Measurements from ENCODE around the gene ALG9. TPM values are rescaled to one million over a fixed set of nuclear protein-coding genes. Genes with fewer than 3 reads are reported as not detected.

ALG9 gene
- total RNA-seq, 1 donor from 2014 or later, result 95.6 TPM

DNA sequence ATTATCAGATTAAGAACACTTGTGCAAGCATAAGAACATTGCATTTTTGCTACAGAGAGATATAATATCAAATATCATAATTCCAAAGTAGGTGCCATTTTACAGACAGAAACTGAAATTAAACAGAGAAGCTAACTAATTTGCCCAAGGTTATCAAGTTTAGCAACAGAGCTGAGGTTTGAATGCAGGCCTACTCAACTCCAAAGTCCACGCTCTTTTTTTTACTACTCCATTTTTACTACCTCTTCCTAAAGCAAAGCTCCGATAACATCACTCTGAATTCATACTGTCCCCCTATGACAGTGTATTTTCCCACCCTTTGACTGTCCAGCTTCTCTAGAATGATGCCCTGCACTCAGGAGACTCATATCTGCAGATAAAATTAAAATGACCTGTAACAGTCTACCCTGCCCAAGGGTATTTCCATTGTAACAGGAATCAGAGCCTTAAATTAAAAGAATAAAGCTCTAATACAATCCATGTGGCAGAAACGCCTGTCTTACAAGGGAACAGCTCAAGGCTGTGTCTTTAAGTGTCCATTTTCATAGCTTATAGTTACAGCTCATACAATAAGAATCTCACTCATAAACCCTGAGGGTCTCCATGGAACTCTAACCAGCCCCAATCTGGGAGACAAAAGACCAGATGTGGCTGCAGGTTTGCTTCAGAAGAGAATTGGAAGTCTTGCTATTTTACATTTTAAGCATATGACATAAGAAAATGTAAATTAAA, 36.8 kb downstream of the ALG9 start:
- no peak for DNase-seq

DNA sequence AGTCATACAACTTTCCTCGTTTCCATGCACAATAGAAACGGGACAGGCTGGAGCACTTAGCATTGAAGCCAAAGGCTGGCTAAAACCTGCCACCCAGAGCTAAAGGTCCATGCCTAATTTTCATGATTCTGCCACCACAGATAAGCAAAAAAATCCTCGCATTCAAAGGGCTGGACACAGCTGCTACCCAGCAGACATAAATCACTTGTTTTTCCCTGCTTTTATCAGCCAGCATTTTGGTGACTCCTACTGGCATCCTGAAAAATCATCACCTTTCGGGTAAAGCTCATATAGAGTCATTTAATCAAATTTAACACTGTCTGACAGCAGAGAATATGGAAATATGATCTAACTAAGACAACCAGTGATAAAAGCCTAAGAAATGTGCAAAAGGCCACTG, 37.9 kb downstream of the ALG9 start:
- DNase-seq, result no peak

DNA sequence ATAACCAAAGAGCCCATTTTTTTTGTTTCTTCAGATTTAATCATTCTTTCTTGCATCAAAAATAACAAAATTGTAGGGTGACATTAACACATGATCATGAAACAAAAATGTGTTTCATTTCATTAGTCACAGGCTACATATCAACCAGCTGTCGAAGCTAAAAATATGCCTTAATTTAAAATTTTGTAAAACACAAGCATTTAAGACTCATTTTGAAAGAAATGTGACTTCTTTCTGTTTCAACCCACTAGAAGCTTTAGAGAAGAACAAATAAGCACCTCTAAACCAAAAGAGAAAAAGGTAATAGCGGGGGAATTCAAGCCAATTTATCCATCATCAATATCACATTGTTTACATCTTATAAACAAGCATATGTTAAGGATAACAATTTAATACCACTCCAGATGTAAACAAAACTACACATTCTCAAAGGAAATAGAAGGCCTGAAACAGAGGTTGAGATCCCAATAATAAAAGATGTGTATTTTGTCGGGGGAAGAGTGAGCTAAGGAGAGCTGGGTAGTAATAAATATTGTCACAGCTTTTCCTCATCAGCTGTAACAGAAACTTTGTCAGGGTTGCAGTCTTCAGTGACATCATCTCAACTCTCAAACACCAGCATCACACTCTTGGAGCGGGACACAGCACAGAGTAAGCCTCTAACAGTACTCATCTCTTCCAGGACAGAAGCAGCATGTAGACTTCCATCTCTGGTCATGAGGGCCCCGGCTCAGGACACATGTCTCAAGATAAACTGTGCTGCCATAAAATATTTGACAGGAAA, 42.0 kb downstream of the ALG9 start:
- DNase-seq, result no peak

DNA sequence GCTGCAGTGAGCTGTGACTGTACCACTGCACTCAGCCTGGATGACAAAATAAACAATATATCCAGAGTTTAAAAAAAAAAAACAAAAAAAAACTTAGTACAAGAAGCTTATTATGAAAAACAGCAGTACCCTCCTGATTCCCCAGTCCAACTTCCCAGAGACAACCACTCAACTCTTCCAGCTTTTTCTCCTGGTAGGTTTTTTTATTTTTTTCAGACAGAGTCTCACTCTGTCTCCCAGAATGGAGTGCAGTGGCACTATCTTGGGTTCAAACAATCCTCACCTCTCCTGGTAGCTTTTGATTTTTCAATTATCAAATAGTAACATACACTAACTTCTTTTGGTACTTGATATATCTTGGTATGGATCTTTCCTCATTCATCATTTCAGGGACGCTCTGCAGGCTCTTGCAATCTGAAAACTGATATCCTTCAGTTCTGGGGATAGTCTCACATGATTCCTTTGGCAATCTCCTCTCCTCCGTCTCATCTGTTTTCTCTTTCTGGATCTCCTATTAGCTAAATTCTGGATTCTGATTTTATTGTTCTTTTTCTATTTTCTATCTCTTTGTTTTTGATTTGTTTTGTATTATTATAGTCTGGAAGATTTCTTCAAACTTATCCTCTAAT, 44.9 kb downstream of the ALG9 start:
- DNase-seq, result no peak

DNA sequence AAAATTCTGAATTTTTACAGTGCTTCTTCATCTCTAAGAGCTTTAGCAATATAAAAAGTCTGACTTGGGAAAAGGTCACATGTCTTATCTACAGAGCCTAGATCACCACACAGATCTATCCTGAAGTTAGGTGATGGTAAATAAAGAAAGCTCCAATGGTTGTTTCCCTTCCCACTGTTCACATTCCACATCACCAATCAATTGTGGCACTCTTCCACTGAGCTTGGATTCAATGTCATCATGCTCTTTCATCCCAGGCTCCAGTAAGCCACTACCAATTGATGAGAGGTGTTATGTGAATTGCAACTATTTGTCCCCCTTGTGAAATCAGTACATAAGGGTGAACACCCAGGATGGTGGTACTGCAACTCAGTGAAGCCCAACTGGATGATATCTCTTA, 47.8 kb downstream of the ALG9 start:
- DNase-seq, result no peak

DNA sequence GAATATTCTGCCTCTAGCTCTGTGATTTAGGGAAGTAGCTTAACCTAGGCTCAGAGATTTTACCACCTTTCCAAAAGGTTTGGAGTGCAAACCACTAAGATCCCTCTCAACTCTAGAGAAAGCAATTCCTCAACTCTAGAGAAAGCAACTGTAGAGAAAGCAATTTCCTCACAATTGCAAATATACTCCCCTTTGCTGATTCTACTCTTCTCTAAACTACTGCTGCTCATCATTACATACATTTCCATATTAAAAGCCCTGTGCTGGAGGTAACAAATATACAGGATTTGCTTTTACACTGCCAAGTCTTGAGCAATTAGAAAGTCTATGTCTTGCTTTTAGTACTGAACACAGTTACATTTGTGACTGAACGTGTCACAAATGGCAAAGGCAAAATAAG, 48.2 kb downstream of the ALG9 start:
- DNase-seq, result no peak

DNA sequence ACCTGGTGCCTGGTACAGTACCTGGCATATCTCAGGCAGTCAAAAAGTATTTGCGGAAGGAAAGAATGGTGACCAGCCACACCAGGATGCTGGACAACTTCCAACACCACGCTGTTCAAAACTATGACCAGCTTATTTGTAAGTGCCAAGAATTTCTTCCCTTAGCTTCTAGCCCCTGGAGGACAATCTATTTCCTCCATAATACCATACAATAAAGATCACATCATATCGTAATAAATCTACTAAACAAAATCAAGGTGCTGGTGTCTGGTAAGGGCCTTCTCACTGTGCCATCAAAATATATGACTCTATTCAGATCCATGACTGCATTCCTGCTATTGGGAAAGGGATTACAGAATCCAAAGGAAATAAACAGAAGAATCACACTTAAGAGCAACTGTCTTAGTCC, 51.5 kb downstream of the ALG9 start:
- DNase-seq, result no peak

DNA sequence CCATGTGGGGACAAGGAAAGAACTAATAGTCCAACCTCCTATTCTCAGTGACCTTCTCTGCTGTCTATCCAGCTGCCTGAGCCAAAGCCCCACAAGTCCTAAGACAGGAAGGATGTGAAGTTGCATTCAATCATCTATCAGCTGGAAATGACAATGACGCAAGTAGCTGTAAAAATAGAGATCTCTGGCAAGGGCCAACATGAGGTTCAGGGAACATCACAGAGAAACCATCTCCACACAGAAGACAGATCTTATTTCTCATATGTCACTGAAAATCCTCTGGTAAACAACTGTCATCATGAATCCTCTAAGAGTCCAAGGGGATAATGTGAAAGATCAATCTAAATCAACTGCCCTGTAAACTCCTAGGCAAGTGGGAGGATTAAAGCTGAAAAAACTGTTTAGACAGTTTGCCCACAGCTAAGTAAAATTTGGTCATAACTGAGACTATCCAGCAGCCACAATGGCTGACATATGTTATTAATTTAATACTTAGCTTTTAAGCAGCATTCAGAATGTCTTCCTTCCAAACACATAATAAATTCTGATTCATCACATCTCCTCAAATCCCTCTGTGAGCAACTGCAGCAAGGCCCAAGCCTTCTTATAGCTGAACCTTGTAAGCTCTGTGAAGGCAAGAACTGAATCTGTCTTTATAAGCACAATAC, 52.1 kb downstream of the ALG9 start:
- no peak for DNase-seq

DNA sequence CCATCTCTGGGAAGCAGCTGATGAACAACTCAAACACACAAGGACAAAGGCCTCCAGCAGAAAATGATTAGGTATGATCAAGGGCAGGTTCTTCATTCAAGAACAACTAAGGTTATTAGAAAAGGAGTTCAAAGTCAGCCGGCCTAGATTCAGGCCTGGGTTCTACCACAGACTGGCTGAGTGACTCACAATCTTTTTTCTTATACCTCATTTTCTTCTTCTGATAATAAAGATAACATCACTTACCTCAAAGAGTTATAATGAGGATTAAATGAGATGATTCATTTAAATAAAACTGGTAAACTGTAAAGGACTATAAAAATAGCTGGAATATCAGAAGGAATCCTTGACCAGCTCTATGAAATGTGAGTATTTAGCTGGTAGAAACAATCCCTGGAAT, 55.9 kb downstream of the ALG9 start:
- DNase-seq, result no peak

DNA sequence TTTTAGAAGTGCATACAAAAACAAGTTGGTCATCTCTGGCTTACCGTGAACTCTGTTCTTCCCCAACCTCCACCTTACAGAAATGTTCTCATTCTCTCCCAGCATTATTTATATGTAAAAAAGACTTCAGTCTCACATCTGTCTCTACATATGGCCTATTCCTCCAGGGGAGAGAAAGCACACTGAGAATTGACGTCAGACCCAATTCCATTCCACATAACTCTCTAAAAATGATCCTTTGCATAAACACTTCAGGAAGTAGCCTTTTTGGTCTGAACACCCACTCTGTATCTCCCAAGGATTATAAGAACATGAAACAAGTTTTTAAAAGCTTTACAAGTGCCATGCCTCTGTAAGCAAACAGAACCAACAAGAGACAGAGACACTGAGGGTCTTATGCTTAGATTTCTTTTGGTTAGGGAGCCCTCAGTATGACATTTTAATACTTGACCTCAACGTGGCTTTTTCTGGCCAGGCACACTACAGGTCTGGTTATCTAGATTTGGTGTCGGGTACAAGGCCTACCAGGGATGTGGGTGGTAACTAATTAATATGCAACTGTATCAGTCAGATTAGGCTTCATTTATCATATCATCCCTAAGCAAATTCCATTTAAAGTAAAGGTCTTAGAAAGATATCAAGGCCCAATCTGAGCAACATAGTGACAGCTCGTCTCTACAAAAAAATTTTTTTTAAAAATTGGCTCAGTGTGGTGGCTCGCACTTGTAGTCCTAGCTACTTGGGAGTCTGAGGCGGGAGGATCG, 56.6 kb downstream of the ALG9 start:
- DNase-seq, result no peak

DNA sequence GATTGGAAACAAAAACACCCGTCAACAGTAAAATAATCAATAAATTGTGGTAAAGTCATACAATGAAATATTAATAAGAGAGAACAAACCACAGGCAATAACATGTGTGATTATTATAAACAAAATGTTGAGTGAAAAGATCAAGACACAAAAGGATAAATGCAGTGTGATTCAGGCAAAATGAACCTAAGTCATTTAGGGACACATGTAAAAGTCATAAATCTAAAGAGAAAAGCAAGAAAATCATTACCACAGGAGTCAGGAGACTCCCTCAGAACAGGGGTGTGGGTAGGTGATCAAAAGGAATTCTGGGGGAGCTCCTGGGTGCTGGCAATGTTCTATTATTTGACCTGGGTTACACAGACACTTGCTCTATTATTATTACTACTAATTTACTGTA, 57.3 kb downstream of the ALG9 start:
- no peak for DNase-seq

DNA sequence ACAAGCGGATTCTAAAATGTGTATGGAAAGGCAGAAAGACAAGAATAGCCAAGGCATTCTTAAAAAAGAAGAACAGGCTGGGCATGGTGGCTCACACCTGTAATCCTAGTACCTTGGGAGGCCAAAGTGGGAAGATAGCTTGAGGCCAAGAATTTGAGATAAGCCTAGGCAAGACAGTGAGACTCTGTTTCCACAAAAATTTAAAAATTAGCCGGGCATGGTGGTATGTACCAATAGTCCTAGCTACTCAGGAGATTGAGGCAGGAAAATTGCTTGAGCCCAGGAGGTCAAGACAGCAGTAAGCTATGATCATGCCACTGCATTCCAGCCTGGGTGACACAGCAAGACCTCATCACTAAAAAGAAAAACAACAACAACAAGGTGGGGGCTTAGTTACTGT, 59.2 kb downstream of the ALG9 start:
- no peak for DNase-seq

DNA sequence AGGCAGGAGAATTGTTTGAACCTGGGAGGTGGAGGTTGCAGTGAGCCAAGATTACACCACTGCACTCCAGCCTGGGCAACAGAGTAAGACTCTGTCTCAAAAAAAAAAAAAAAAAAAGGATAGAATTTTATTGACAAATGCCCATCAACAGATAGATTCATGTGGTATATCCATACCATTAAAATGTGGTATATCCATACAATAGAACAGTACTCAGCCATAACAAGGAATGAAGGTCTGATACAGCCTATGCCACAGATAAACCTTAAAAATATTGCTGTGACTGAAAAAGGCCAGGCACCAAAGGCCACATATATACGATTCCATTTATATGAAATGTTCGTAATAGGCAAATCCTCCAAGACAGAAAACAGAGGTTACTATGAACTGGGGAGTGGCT, 59.9 kb downstream of the ALG9 start:
- no peak for DNase-seq

DNA sequence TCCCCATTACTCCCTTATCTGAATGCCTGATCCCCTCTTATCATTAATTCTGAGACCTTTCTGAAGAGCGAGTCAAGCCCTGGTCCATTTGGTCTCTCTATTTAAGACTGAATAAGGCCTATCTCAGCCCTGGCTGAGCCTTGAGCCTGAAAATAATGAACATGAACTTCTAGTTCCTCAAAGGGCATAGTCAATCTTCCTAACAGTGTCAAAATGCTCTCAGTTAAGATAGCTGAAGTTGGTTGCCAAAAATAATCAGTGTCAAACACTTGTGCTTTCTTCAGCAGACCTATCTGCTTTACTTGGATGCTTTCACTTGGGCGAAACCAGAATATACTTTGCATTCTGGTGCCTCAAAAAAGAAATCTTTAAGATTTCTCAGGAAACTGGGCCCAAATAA, 62.5 kb downstream of the ALG9 start:
- DNase-seq, result no peak

DNA sequence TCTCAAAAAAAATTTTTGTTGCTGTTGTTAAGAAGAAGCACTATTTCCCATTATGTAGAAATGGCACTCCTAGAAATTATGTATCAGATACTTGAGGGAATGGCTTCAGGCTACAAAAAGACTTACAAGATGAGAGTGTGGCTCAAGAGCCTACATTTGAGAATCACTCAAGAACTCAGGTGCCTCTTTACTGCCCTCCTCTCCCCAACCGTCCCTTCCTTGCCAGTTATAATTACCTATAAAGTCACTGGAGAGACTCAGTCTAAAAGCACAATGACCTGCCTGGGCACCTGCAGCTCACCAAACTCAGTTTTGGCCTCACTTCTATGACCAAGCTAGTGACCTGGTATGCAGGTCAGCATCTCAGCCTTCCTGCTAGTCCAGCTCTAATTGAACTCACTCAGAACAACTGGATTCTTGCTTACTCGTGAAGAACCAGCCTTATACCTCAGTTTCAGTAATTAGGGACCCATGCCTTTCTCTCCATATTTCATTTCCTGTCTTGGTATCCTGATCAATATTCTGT, 63.3 kb downstream of the ALG9 start:
- no peak for DNase-seq

DNA sequence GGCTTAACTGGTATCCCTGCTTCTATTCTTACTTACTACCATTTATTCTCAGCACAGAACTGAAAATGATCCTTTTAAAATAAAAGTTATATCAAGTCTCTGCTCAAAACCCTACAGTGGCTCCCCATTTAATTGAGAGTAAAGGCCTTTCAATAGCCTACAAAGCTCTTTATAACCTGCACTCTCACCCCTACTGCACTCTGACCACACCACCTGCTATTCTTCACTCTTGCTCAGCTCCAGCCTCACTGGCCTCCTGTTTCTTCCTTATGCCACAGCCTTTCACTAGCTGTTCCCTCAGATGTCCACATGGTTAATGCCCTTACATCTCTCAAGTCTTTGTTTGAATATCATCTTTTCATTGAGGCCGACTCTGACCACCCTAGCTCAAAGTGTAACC, 64.3 kb downstream of the ALG9 start:
- no peak for DNase-seq

DNA sequence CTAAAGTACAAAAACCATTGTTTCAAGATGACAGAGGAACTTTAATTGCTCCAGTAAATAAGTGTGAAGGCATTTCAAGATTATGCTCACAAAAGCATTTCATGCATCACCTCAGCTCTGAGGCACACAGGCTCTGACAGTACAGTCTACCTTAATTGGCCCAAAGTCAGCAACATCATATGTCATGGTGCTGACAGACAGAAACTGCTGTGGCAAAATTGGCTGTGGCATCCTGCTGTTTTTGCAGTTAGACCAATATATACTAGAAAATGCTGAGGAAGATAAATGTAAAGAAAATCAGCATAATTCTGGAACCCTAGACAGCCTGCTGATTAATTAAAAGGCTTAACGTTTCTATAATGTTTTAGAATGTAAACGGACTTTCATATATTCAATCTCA, 70.2 kb downstream of the ALG9 start:
- no peak for DNase-seq

DNA sequence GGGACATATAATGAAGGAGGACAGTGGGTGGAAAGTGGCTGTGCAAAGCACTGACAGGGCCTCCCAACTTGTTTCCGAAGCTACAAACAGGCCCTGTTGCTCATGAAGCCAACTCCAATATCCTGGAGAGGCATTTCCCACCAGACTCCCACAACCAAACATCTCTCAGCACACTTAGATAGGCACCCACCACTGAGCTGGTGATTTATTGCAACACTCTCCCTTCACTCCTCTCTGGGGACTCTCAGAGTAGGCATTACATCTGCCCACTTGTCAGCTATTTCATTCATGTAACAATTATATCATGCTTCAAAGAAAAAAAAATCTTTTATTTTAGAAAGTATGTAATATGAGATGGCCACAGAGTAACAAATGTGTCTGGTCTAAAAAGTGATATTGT, 73.1 kb downstream of the ALG9 start:
- DNase-seq, result no peak

DNA sequence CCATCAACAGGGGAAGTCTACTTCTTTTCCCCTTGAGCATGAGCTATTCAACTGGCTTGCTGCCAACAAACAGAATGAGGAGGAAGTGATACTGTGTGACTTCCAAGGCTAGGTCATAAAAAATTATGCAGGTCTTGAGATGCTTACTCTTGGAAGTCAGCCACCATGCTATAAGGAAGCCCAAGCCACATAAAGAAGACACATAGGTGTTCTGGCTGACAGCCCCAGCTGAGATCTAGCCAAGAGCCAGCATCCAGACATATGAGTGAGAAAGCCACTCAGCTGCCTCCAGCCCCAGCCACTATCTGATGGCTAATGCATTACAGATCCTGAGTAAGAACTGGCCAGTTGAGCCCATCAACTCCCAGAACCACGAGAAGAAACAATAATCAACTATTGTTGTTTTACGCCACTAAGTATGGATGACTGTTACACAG, 74.2 kb downstream of the ALG9 start:
- DNase-seq, result no peak

DNA sequence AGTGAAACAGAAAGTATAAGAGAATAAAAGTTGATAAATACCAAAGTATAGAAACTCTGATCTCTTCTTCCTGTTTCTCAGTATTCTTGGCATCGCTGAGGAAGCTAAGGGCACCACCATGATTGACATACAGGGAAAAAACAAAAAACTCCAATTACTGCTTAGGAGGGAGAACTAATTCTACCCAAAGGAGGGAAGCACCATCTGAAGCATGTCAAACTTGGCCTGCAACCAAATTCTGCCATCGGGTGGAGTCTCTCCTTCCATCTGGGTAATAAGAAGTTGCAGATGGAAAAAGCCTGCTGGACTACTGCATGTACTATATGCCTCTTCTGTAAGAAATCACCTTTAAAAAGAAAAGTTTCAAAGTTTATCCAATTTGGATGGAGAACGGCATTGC, 74.7 kb downstream of the ALG9 start:
- no peak for DNase-seq

DNA sequence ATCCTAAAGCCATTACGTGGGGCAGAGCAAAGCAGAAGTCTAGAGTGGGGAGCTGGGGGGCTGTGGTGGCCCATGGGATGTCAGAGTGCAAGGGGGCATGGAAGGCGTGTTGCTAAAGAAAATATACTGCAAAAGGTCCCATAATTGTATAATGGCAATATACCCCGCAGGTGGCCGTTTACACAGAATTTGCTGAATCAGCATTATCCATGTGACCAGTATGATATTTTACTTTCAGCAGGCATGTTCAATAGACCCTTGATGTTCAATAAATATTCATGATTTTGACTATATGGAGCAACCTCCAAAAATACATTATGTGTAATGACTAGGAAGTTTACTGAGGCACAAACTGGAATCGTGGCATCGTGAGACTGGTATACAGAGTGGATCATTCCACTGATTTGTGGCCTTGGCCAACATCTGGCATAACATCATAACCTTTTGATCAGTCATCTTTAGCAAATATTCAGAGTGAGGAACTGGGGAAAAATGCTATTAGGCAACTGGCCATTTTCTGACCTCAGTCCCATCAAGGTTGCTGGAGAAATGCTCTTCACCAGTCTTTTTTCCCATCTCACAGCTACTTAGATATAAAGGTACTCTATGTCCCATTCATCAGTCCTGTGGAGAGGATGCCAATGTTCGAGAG, 75.9 kb downstream of the ALG9 start:
- no peak for DNase-seq

DNA sequence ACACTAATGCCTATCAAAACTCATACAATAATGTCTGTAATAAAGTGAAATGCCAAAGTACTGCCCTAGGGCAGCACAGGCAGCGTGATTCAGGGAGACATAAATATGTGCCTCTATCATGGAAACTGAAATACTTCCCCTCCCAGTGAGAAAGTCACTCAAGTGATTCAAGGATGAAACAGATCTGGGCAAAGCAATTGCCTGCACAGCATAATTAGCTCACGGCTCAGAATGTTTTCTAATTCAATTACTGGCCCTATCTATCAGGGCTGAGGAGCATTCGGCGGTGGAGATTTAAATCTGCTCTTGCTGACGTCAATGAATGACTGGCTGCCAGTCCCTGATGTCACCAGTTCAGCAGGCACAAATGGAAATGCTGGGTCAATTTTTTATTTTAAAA, 77.5 kb downstream of the ALG9 start:
- DNase-seq, result no peak
